HG02623 (cell line): ENCODE measurements around the gene TMEM132D.
"Not testable (repeated sequence)": the region's sequence is repeated elsewhere in the genome, so short reads cannot be mapped to it uniquely, and the experiment has no call there.

ENCODE experiments used
- ATAC-seq: cut with Tn5 transposase; IDR thresholded peaks from one replicate; pipeline ENCODE4 v1.9.1; 2021; ENCODE audit warnings: moderate library complexity; ENCODE audit not compliant: unreplicated experiment

The TMEM132D gene

DNA sequence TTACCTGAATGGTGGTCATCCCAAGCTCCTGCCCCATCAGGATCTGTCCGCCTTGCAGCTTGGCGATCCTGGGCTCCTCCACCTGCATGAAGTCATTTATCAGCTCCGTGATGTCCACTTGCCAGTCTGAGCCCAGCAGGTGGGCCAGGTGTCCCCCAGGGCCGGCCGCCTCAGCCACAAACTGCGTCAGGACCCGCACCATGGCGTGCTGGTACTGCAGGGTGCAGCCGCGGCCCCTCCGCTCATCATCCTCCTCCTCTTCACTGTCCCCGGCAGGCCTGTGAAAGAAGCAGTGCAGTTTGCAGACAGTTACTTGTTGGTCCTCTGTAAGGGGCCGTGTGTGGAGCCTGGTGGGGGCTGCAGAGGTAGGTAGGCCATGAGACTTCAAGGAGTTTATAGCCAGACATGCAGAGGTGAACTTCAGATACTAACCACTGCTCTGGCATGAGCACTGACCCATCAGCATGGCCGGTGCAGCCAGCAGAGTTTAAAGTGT, 822.0 kb downstream of the TMEM132D start:
- ATAC-seq: no peak

DNA sequence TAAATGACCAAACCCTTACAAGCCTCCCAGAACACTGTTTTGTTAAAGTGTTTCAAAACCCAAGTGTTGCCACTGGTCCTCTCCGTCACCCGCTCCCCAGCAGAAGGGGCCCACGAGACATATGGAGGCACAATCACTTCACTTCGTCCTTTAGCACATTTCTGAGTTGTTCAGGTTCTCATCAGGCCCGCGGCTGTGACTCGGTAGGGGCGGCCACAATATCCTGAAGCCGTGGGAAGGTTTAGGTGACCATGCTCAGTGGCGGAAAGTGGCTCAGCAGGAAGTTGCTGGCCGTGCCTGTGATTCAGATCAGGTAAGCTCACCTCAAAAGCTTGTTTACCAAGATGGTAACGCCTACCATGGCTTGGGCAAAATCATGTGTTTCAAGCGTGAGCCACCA, 823.0 kb downstream of the TMEM132D start:
- ATAC-seq: no peak

DNA sequence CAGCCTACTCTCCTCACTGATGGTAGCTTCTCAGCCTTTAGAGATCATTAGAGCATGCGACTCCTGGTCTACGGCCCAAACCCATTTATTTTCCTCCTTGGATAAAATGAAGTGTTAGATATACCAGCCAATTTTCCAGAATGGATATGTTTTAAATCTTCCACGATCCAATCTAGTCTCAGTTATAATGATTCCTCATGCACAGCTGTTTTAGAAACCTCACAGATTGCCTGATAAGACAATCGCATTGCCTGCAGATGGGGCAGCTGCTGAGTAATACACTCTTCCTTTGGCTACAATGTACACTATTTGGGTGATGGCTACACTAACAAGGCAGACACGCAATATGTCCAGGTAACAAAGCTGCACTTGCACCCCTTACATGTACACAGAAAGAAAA, 823.4 kb downstream of the TMEM132D start:
- ATAC-seq: no peak

- ATAC-seq: no peak
Measured at GRCh38 chr12:129079719-129080118, 824.1 kb downstream of the TMEM132D start.

GRCh38 chr12:129076441-129077320, 827.1 kb downstream of the TMEM132D start:
- ATAC-seq: no peak

DNA sequence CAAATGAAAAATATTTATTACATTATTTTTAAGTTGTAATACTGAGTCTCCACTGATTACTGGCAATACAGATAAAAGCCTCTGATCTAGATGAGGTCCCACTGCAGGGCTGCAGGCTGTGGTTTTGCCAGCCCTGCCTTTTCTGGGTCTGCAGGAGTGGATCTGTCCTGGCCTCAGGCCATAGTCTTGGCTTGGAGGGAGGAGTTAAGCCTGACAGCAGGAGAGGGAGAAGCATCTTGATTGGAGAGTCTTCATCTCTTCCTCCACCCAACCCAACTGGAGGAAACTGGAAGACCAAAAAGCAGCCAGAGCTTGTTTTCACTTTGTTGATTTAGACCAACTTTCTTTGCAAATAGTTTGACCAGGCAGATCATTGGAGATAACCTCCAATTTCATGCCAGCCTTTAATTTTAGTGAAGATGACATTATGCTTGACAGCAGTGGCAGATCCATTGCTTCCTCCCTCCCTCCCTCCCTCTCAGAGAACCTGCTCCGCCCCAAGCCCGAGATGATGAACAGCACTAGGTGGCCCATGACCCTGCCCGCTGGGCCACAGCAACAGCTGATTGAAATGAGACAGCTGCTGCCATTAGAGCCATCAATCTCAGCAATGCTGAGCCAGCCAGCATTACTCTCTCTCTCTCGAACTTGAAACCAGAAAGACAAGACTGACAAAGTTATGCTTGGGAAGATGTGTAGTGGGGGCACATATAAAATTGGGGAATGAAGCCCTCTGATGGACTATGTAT, 828.2 kb downstream of the TMEM132D start:
- ATAC-seq: no peak

- no peak for ATAC-seq
Measured at GRCh38 chr12:129074379-129074778, 829.4 kb downstream of the TMEM132D start.

- ATAC-seq: no peak
Measured at GRCh38 chr12:129073157-129073915, 830.5 kb downstream of the TMEM132D start.

DNA sequence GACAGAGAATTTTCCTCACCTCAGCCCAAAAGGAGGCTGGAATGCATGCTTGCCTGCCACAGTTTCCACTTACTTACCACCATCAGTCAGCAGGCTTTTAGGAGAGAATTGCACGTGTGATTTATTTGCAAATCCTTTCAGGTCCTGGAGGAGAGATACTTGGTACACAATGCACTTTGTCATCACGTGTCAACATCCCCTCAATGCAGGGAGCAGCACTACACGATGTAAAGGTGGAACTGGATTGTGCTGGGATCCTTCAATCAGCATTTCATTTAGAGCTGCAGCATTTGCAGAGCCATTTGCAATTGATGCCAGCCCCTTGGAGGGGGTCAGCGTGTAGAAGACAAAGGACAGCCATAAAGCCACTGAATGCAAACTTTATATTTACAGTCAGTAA, 832.5 kb downstream of the TMEM132D start:
- ATAC-seq: no peak

DNA sequence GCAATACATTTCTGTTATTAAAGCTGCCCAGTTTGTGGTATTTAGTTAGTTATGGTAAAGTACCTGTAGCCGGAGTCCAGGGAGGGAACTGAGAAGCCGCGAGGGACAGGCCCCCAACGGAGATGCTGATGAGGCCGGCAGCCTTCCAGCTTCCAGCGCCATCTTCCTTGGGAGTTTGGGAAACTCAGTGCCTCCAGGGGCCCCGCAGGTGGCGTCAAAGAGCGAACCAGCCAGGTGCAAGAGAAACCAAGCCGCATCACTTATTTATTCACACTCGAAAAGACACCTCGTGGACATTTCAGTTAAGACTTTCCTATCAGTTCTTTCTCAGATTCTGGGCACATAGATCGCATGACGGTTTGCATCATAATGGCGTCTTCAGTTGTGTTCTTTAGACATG, 833.9 kb downstream of the TMEM132D start:
- no peak for ATAC-seq

GRCh38 chr12:129068684-129069083, 835.1 kb downstream of the TMEM132D start:
- no peak for ATAC-seq

GRCh38 chr12:129067491-129067890, 836.3 kb downstream of the TMEM132D start:
- ATAC-seq: no peak

DNA sequence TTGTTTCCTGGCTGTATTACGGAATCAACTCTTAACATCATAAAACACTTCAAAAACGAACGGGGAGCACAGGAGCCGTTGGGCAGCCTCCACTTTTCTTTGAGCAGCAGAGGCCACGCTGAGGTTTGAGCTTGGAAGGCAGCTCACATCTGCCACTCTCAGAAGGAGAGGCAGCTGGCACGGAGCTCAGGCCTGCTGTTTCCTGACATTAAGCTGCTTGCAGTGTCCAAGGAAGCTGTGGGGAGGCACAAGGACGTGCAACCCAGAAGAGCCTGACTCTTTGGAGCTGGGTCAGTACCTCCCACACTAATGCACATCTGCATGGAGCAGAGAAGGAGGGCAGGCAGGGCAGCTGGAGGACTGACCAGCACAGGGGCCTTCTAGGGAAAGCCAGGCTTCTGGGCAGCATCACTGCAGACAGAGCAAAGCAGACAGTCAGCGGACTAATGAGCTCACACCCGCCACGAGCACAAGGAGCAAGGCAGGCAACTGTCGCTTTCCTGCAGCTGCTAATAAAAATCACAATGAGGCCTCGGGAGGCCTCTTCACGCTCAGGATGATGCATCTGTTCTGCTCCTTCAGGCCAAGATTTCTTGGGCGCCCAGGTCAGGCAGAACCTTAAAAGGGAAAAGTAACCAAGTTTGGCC, 839.5 kb downstream of the TMEM132D start:
- ATAC-seq: no peak

DNA sequence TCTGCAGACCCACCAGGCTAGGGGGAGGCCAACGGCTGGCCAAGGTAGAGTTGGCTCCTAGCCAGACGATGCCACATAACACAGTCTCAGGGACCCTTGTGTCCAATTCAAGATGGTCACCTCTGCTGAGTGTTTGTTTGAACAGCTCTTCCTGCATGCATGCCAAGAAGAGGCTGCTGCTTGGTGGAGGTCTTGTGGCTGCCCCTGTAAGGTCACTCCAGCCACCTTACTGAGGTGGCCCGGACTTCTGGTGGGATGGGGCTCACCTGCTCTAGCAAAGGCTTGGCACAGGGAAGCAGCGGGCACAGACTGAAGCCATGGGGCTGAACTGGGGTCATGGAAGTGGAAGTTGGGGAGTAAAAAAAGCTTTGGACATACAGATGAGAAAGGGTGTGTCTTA, 840.2 kb downstream of the TMEM132D start:
- no peak for ATAC-seq

DNA sequence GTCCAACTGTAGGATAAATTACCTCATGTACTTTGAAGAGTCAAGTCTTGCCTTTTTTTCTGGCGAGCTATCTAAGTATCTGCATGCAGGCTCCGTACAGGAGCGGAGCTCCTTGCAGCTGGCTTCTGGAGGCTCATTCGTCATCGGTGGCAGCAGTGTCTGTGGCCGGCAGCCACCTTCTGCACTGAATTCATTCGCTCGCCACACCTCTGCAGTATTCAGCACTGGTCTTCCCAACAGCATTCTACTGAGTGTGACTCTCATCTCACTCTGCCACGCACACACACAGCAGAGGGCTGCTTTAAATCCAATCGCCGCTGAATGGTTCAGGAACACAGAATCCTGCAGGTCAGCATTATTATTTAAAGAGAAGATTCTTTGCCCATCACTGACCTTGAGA, 850.6 kb downstream of the TMEM132D start:
- no peak for ATAC-seq

GRCh38 chr12:129052373-129052772, 851.5 kb downstream of the TMEM132D start:
- ATAC-seq: no peak

GRCh38 chr12:129049917-129050316, 853.9 kb downstream of the TMEM132D start:
- ATAC-seq: no peak

- not testable (repeated sequence) for ATAC-seq
Measured at GRCh38 chr12:129043334-129043733, 860.5 kb downstream of the TMEM132D start.

DNA sequence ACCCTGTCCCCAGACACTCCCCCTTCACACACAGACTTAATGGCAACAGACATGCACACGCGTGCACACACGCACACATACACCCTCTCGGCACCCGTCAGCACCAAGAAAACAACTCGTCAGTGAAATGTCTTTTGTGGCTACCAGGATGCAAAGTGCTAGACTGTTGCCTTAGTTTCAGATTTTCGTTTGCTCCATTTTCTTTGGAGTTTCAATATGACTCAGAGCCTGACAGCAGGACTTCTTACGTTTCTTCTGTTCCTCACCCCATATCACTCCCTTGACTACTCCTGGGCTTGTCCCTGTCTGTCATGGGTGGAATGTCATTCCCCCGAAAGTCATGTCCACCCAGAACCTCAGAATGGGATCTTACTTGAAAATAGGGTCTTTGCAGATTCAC, 867.7 kb downstream of the TMEM132D start:
- ATAC-seq: no peak

GRCh38 chr12:129034558-129035289, 869.1 kb downstream of the TMEM132D start:
- no peak for ATAC-seq
